ENCODE data around the gene TEX35. TPM values are rescaled to one million over a fixed set of nuclear protein-coding genes. Genes with fewer than 3 reads are reported as not detected.

TEX35 gene
- total RNA-seq (not detected), total RNA-seq (0 to 0.05 (median 0) reads per million in 29 experiments)
- total RNA-seq (2013): not detected

GRCh38 chr1:178512566-178513277, at the start of gene TEX35:
Gene TEX35, plus strand, starts transcription at chr1:178513109. Its CDS starts 80 bp downstream, at chr1:178513189.
- Histone ChIP-seq H3K27ac (ENCODE audit: low read length) (no peak within 1 kb of the TSS), H3K4me3 (ENCODE audit: control insufficient read depth in 1 of 2, extremely low read depth in 1 of 2, low read length in 1 of 2) (no peak within 1 kb of the TSS), H3K27me3 (replicated peaks in 1 of 2; ENCODE audit: control insufficient read depth in 2 of 2, extremely low read depth in 1 of 2, insufficient read depth in 2 of 2, low read length in 1 of 2) (peaks cover 0 to 5% of the 10 kb centered on the region in 2 experiments), H3K4me1 (ENCODE audit: control insufficient read depth in 1 of 2, extremely low read depth in 1 of 2, insufficient read depth in 2 of 2, low read length in 2 of 2) (no peaks in the 10 kb centered on the region), H3K9me3 (no peaks in the 10 kb centered on the region), H3K36me3 (ENCODE audit: control insufficient read depth in 2 of 2, extremely low read depth in 1 of 2, insufficient read depth in 1 of 2, low read length in 1 of 2) (no peaks in the 10 kb centered on the region)
- Mint-ChIP-seq H3K36me3 (no peaks in the 10 kb centered on the region), H3K9me3 (no peaks in the 10 kb centered on the region), H3K27me3 (no peaks in the 10 kb centered on the region), H3K4me3 (no peak within 1 kb of the TSS), H3K27ac (no peak within 1 kb of the TSS), H3K4me1 (no peaks in the 10 kb centered on the region)
- POLR2A ChIA-PET: no interaction called here
- 88% methylated on average over 13 of the region's 19 CpGs for WGBS (ENCODE audit: insufficient coverage)
- DNase-seq (no peak), ATAC-seq (replicated peaks in 1 of 4) (no peak)
- CTCF ChIA-PET: no interaction called here

- H3K4me3 Mint-ChIP-seq: no peak overlapping the region
- no peaks in the 10 kb centered on the region for H3K36me3 Mint-ChIP-seq
- H3K9me3 Mint-ChIP-seq: no peaks in the 10 kb centered on the region
- H3K4me1 ChIP-seq (ENCODE audit: control insufficient read depth in 1 of 2, extremely low read depth in 1 of 2, insufficient read depth in 2 of 2, low read length in 2 of 2): no peaks in the 10 kb centered on the region
- ChIA-PET POLR2A (no interaction called here), CTCF (no interaction called here)
- H3K27ac Mint-ChIP-seq: no peak overlapping the region
- H3K36me3 ChIP-seq (ENCODE audit: control insufficient read depth in 2 of 2, extremely low read depth in 1 of 2, insufficient read depth in 1 of 2, low read length in 1 of 2): no peaks in the 10 kb centered on the region
- H3K4me3 ChIP-seq (ENCODE audit: control insufficient read depth in 1 of 2, extremely low read depth in 1 of 2, low read length in 1 of 2): no peak overlapping the region
- 50% methylated on average over 1 of the region's 1 CpG for WGBS (ENCODE audit: insufficient coverage)
- ATAC-seq (replicated peaks in 1 of 4): no peak
- H3K27me3 Mint-ChIP-seq: peaks cover 7 to 12% of the 10 kb centered on the region in 2 donors
- no peaks in the 10 kb centered on the region for H3K4me1 Mint-ChIP-seq
- no peaks in the 10 kb centered on the region for H3K9me3 ChIP-seq
- H3K27me3 ChIP-seq (replicated peaks in 1 of 2; ENCODE audit: control insufficient read depth in 2 of 2, extremely low read depth in 1 of 2, insufficient read depth in 2 of 2, low read length in 1 of 2): no peaks in the 10 kb centered on the region
- DNase-seq: no peak
- H3K27ac ChIP-seq (ENCODE audit: low read length): no peak overlapping the region
Measured at GRCh38 chr1:178464141-178464540, 48.8 kb upstream of the TEX35 start.

- ChIA-PET POLR2A (no interaction called here), CTCF (interaction anchor here in 1 of 2 donors (0.6 kb wide), 1 partner anchor 1949 kb away, joined by 3 read pairs; no protein-coding TSS in a partner anchor)
- Histone ChIP-seq H3K4me1 (ENCODE audit: control insufficient read depth in 1 of 2, extremely low read depth in 1 of 2, insufficient read depth in 2 of 2, low read length in 2 of 2) (no peaks in the 10 kb centered on the region), H3K27me3 (replicated peaks in 1 of 2; ENCODE audit: control insufficient read depth in 2 of 2, extremely low read depth in 1 of 2, insufficient read depth in 2 of 2, low read length in 1 of 2) (no peaks in the 10 kb centered on the region), H3K4me3 (ENCODE audit: control insufficient read depth in 1 of 2, extremely low read depth in 1 of 2, low read length in 1 of 2) (no peak overlapping the region), H3K36me3 (ENCODE audit: control insufficient read depth in 2 of 2, extremely low read depth in 1 of 2, insufficient read depth in 1 of 2, low read length in 1 of 2) (no peaks in the 10 kb centered on the region), H3K9me3 (no peaks in the 10 kb centered on the region), H3K27ac (ENCODE audit: low read length) (no peak overlapping the region)
- ATAC-seq (replicated peaks in 1 of 4) (no peak), DNase-seq (no peak)
- Mint-ChIP-seq H3K27ac (no peak overlapping the region), H3K4me1 (no peaks in the 10 kb centered on the region), H3K27me3 (peaks cover 7 to 12% of the 10 kb centered on the region in 2 donors), H3K9me3 (no peaks in the 10 kb centered on the region), H3K4me3 (no peak overlapping the region), H3K36me3 (no peaks in the 10 kb centered on the region)
Measured at GRCh38 chr1:178464566-178464965, 48.3 kb upstream of the TEX35 start.

- ATAC-seq (replicated peaks in 1 of 4): no peak
- CTCF ChIA-PET: interaction anchor here in 1 of 2 donors (0.6 kb wide), 1 partner anchor 1949 kb away, joined by 3 read pairs; no protein-coding TSS in a partner anchor
Measured at GRCh38 chr1:178465011-178465410, 47.9 kb upstream of the TEX35 start.

GRCh38 chr1:178467837-178468236, 45.1 kb upstream of the TEX35 start:
- no peaks in the 10 kb centered on the region for H3K27me3 ChIP-seq (replicated peaks in 1 of 2; ENCODE audit: control insufficient read depth in 2 of 2, extremely low read depth in 1 of 2, insufficient read depth in 2 of 2, low read length in 1 of 2)
- ChIA-PET POLR2A (no interaction called here), CTCF (no interaction called here)
- no peaks in the 10 kb centered on the region for H3K9me3 Mint-ChIP-seq
- H3K36me3 Mint-ChIP-seq: no peaks in the 10 kb centered on the region
- ATAC-seq (replicated peaks in 1 of 4) (no peak), DNase-seq (no peak)
- peaks cover 11 to 18% of the 10 kb centered on the region in 2 donors for H3K27me3 Mint-ChIP-seq
- no peak overlapping the region for H3K4me3 ChIP-seq (ENCODE audit: control insufficient read depth in 1 of 2, extremely low read depth in 1 of 2, low read length in 1 of 2)
- H3K27ac Mint-ChIP-seq: no peak overlapping the region
- no peaks in the 10 kb centered on the region for H3K4me1 ChIP-seq (ENCODE audit: control insufficient read depth in 1 of 2, extremely low read depth in 1 of 2, insufficient read depth in 2 of 2, low read length in 2 of 2)
- H3K4me1 Mint-ChIP-seq: no peaks in the 10 kb centered on the region
- no peaks in the 10 kb centered on the region for H3K36me3 ChIP-seq (ENCODE audit: control insufficient read depth in 2 of 2, extremely low read depth in 1 of 2, insufficient read depth in 1 of 2, low read length in 1 of 2)
- H3K27ac ChIP-seq (ENCODE audit: low read length): no peak overlapping the region
- H3K9me3 ChIP-seq: no peaks in the 10 kb centered on the region
- no peak overlapping the region for H3K4me3 Mint-ChIP-seq

More at GRCh38 chr1:178465011-178465410, 47.9 kb upstream of the TEX35 start:
- no peaks in the 10 kb centered on the region for H3K9me3 ChIP-seq
- no peak overlapping the region for H3K27ac Mint-ChIP-seq
- H3K36me3 ChIP-seq (ENCODE audit: control insufficient read depth in 2 of 2, extremely low read depth in 1 of 2, insufficient read depth in 1 of 2, low read length in 1 of 2): no peaks in the 10 kb centered on the region
- no peaks in the 10 kb centered on the region for H3K9me3 Mint-ChIP-seq
- DNase-seq: no peak
- H3K27me3 Mint-ChIP-seq: peaks cover 7 to 12% of the 10 kb centered on the region in 2 donors
- no peaks in the 10 kb centered on the region for H3K36me3 Mint-ChIP-seq
- no peaks in the 10 kb centered on the region for H3K4me1 Mint-ChIP-seq
- H3K27ac ChIP-seq (ENCODE audit: low read length): no peak overlapping the region
- H3K4me1 ChIP-seq (ENCODE audit: control insufficient read depth in 1 of 2, extremely low read depth in 1 of 2, insufficient read depth in 2 of 2, low read length in 2 of 2): no peaks in the 10 kb centered on the region
- H3K27me3 ChIP-seq (replicated peaks in 1 of 2; ENCODE audit: control insufficient read depth in 2 of 2, extremely low read depth in 1 of 2, insufficient read depth in 2 of 2, low read length in 1 of 2): no peaks in the 10 kb centered on the region
- POLR2A ChIA-PET: no interaction called here
- no peak overlapping the region for H3K4me3 ChIP-seq (ENCODE audit: control insufficient read depth in 1 of 2, extremely low read depth in 1 of 2, low read length in 1 of 2)
- no peak overlapping the region for H3K4me3 Mint-ChIP-seq

GRCh38 chr1:178470411-178470960, 42.4 kb upstream of the TEX35 start:
- WGBS (ENCODE audit: insufficient coverage): no CpG with 5 or more reads among the region's 5 CpGs
- no peak overlapping the region for H3K4me3 ChIP-seq (ENCODE audit: control insufficient read depth in 1 of 2, extremely low read depth in 1 of 2, low read length in 1 of 2)

More at GRCh38 chr1:178470411-178470960, 42.4 kb upstream of the TEX35 start:
- Histone ChIP-seq H3K4me1 (ENCODE audit: control insufficient read depth in 1 of 2, extremely low read depth in 1 of 2, insufficient read depth in 2 of 2, low read length in 2 of 2) (no peaks in the 10 kb centered on the region), H3K27me3 (replicated peaks in 1 of 2; ENCODE audit: control insufficient read depth in 2 of 2, extremely low read depth in 1 of 2, insufficient read depth in 2 of 2, low read length in 1 of 2) (no peaks in the 10 kb centered on the region), H3K36me3 (ENCODE audit: control insufficient read depth in 2 of 2, extremely low read depth in 1 of 2, insufficient read depth in 1 of 2, low read length in 1 of 2) (no peaks in the 10 kb centered on the region), H3K9me3 (no peaks in the 10 kb centered on the region), H3K27ac (ENCODE audit: low read length) (no peak overlapping the region)
- no peaks in the 10 kb centered on the region for H3K4me1 Mint-ChIP-seq
- DNase-seq (no peak), ATAC-seq (replicated peaks in 1 of 4) (no peak)
- no peak overlapping the region for H3K4me3 Mint-ChIP-seq
- ChIA-PET CTCF (no interaction called here), POLR2A (no interaction called here)
- H3K36me3 Mint-ChIP-seq: no peaks in the 10 kb centered on the region
- H3K9me3 Mint-ChIP-seq: no peaks in the 10 kb centered on the region
- H3K27me3 Mint-ChIP-seq: peaks cover 15 to 22% of the 10 kb centered on the region in 2 donors
- H3K27ac Mint-ChIP-seq: no peak overlapping the region

Data from T-cell (primary cell).